ENCODE data around the gene GPR158.

GRCh38 chr10:25357269-25357668 lies 182.5 kb downstream of the GPR158 start:
- no peak for TF ChIP-seq GATA2 (IDR thresholded peaks at IDR 0.05; ENCODE audit: low read depth, low read length)
- TF ChIP-seq GATA3 (IDR thresholded peaks at IDR 0.05; ENCODE audit: low read depth, low read length), result no peak
